ENCODE data around the gene NOP9.

GRCh38 chr14:24259282-24260025 is 40.2 kb upstream of the NOP9 start:
- TF ChIP-seq CTCF (conservative IDR thresholded peaks at IDR 0.05; ENCODE audit: low read length) (no peak), EZH2phosphoT487 (IDR thresholded peaks at IDR 0.05; ENCODE audit: borderline replicate concordance) (no peak)
